HepG2 (cell line): ENCODE measurements around the gene PTPRE. TPM values are rescaled to one million over a fixed set of nuclear protein-coding genes. Genes with fewer than 3 reads are reported as not detected.

Experiments used
- ATAC-seq: fragments of 200-7000 bp; cut with Tn5 transposase; 3 replicates; pipeline ENCODE4 v1.9.1; 2020; ENCODE audit warnings: mild to moderate bottlenecking, moderate library complexity
- BruUV-seq: library from RNA; stranded (reverse); fragments of 400-500 nt; replicated peaks from 2 replicates; lab custom pipeline; 2021; lab: Mats Ljungman, UMichigan
- CTCF ChIA-PET: fragments of 300-600 bp; formaldehyde crosslinking; extraction: SDS; loops from one replicate; lab custom pipeline; 2021; ENCODE audit warnings: low total read pairs, inconsistent platforms, low intra/inter-chr PET ratio; lab: Yijun Ruan, JAX
- POLR2A ChIA-PET: fragments of 350-600 bp; sonication (Branson Sonifier 250); formaldehyde crosslinking; loops from one replicate; lab custom pipeline; 2020; ENCODE audit warnings: antibody characterized with exemption, inconsistent platforms; lab: Yijun Ruan, JAX
- DNase-seq: peaks from one replicate; pipeline ENCODE4 v3.0.0-alpha.2; 2015; ENCODE audit warnings: low spot score
- FAIRE-seq: peaks from 3 replicates; lab custom pipeline; 2011; peaks lifted over from hg19 to GRCh38; lab: Jason Lieb, UNC
- H2AFZ ChIP-seq: one replicate; pipeline ENCODE4 v1.6.1; 2011; ENCODE audit warnings: low read length, inconsistent platforms
- H3K27ac ChIP-seq: fragments of 300-600 bp; 3 replicates; pipeline ENCODE4 v1.8.0; 2011; ENCODE audit warnings: mixed run types, mild to moderate bottlenecking, mixed read lengths, low read length, inconsistent platforms; ENCODE audit not compliant: insufficient read depth; ENCODE audit errors: extremely low read length
- H3K27me3 ChIP-seq, 2 experiments: fragments of 200-600 bp in 1 of 2; 2 replicates in 1 of 2; 3 replicates in 1 of 2; pipeline versions ENCODE4 v1.6.0 to v1.8.0; 2011; ENCODE audit warnings: low read length in 2 of 2, mild to moderate bottlenecking in 2 of 2, moderate library complexity in 2 of 2, inconsistent platforms in 1 of 2; ENCODE audit not compliant: insufficient read depth in 2 of 2, control insufficient read depth in 1 of 2
- H3K36me3 ChIP-seq, 2 experiments: fragments of 200-600 bp in 1 of 2; replicated peaks in 1 of 2; 2 replicates in 1 of 2; 3 replicates in 1 of 2; pipeline versions ENCODE4 v1.5.1 to v1.8.0; 2011; ENCODE audit warnings: low read length in 2 of 2, inconsistent platforms in 1 of 2; ENCODE audit not compliant: insufficient read depth in 2 of 2, control insufficient read depth in 1 of 2
- H3K4me1 ChIP-seq: 2 replicates; pipeline ENCODE4 v1.5.1; 2012; ENCODE audit warnings: low read length, inconsistent platforms; ENCODE audit not compliant: insufficient read depth
- H3K4me2 ChIP-seq: 2 replicates; pipeline ENCODE4 v1.6.0; 2011; ENCODE audit warnings: low read depth, low read length, inconsistent platforms
- H3K4me3 ChIP-seq, 3 experiments: fragments of 200-600 bp in 1 of 3; sonication (generic), shearing (Covaris generic) in 1 of 3; replicated peaks in 1 of 3; 2 replicates each; pipeline ENCODE4 v1.5.1; 2011 to 2016; ENCODE audit warnings: low read length in 3 of 3, inconsistent platforms in 2 of 3, low read depth in 2 of 3, mild to moderate bottlenecking in 2 of 3, control low read depth in 1 of 3, mixed read lengths in 1 of 3; ENCODE audit not compliant: insufficient read depth in 1 of 3
- H3K79me2 ChIP-seq: one replicate; pipeline ENCODE4 v1.6.1; 2011; ENCODE audit warnings: low read length, inconsistent platforms; ENCODE audit not compliant: insufficient read depth
- H3K9ac ChIP-seq: 2 replicates; pipeline ENCODE4 v1.6.0; 2011; ENCODE audit warnings: mild to moderate bottlenecking, low read depth, low read length, inconsistent platforms; ENCODE audit not compliant: insufficient read depth
- H3K9me3 ChIP-seq: 2 replicates; pipeline ENCODE4 v1.5.1; 2012; ENCODE audit warnings: mild to moderate bottlenecking, low read length
- H4K20me1 ChIP-seq: 2 replicates; pipeline ENCODE4 v1.6.0; 2011; ENCODE audit warnings: inconsistent platforms, mild to moderate bottlenecking, low read length, moderate library complexity; ENCODE audit not compliant: insufficient read depth
- HHEX ChIP-seq: IDR thresholded peaks from 2 replicates; pipeline ENCODE4 v1.6.1; 2016; ENCODE audit warnings: control low read depth
- MYC ChIP-seq: sonication (generic); formaldehyde crosslinking; IDR thresholded peaks from 2 replicates; pipeline ENCODE4 v1.9.0; 2021; ENCODE audit warnings: missing genetic modification reagents, borderline replicate concordance
- PHF21A ChIP-seq: sonication (generic); formaldehyde crosslinking; IDR thresholded peaks from 2 replicates; pipeline ENCODE4 v1.5.0; 2020; ENCODE audit warnings: mild to moderate bottlenecking, missing genetic modification reagents
- SIX1 ChIP-seq: sonication (generic); formaldehyde crosslinking; IDR thresholded peaks from 2 replicates; pipeline ENCODE4 v1.4.0; 2020; ENCODE audit warnings: missing genetic modification reagents, borderline replicate concordance
- ZBTB7A ChIP-seq: sonication (generic); formaldehyde crosslinking; IDR thresholded peaks from 2 replicates; pipeline ENCODE4 v1.8.0; 2022; ENCODE audit warnings: mild to moderate bottlenecking, missing genetic modification reagents
- ZHX2 ChIP-seq, 2 experiments: sonication (generic) in 1 of 2; formaldehyde crosslinking in 1 of 2; IDR thresholded peaks; 2 replicates each; pipeline versions ENCODE4 v1.6.1 to v1.9.0; 2014 to 2022; ENCODE audit warnings: antibody characterized with exemption in 1 of 2, borderline replicate concordance in 1 of 2, inconsistent platforms in 1 of 2, low read depth in 1 of 2, missing genetic modification reagents in 1 of 2
- ZNF282 ChIP-seq: fragments of 450-650 bp; IDR thresholded peaks from 2 replicates; pipeline ENCODE4 v1.6.1; 2018; ENCODE audit not compliant: partially characterized antibody
- WGBS: methylation state at CpG from one replicate; pipeline ENCODE4 v1.1.6; 2017; ENCODE audit warnings: low lambda C conversion rate; 5-methylcytosine and 5-hydroxymethylcytosine counted together
- in situ Hi-C: cut with HindIII; loops from 2 replicates; pipeline ENCODE4 v1.10.0; 2017; ENCODE audit warnings: low pct_unique_long_range_greater_than_20kb; ENCODE audit not compliant: extremely low pct_ligation_motif_present
- intact Hi-C: fragments of 100-400 bp; cut with micrococcal nuclease; formaldehyde crosslinking; loops from one replicate; pipeline ENCODE4 v1.10.0; 2022; ENCODE audit not compliant: unreplicated experiment
- polyA plus RNA-seq, 8 experiments: library from polyadenylated mRNA; depleted of rRNA in 3 of 8; stranded (reverse) in 7 of 8; unstranded in 1 of 8; fragments of >200 nt; fragmentation: Illumina TruSeq in 4 of 8; extraction: Trizol in 4 of 8; gene quantifications; 2 replicates each; pipeline versions ENCODE4 v1.2.1 to v1.2.3, GENCODE V29; 2011 to 2016; ENCODE audit warnings: low read depth in 4 of 8, missing spikeins in 1 of 8, mixed read lengths in 1 of 8; ENCODE audit not compliant: insufficient read depth in 1 of 8
- total RNA-seq, 5 experiments: library from RNA; depleted of rRNA; stranded (reverse); fragments of >200 nt; fragmentation: Illumina TruSeq; extraction: Trizol; gene quantifications; 2 replicates each; pipeline ENCODE4 v1.2.3, GENCODE V29; 2016; ENCODE audit warnings: low read depth in 1 of 5
- TF ChIP-seq, protein P1 (sequence below): sonication (generic); formaldehyde crosslinking; IDR thresholded peaks from 2 replicates; pipeline ENCODE4 v1.5.0; 2020; ENCODE audit warnings: missing genetic modification reagents, mild to moderate bottlenecking, borderline replicate concordance
- TF ChIP-seq, protein P2 (sequence below): IDR thresholded peaks from 2 replicates; pipeline ENCODE4 v1.6.1; 2018; ENCODE audit warnings: missing genetic modification reagents

Gene PTPRE
- total and polyA plus RNA-seq, 2 of the 13 experiments (the other 11 are each of a cell fraction or from before 2014, with no cell fraction given) = 0.01 to 0.02 TPM

DNA sequence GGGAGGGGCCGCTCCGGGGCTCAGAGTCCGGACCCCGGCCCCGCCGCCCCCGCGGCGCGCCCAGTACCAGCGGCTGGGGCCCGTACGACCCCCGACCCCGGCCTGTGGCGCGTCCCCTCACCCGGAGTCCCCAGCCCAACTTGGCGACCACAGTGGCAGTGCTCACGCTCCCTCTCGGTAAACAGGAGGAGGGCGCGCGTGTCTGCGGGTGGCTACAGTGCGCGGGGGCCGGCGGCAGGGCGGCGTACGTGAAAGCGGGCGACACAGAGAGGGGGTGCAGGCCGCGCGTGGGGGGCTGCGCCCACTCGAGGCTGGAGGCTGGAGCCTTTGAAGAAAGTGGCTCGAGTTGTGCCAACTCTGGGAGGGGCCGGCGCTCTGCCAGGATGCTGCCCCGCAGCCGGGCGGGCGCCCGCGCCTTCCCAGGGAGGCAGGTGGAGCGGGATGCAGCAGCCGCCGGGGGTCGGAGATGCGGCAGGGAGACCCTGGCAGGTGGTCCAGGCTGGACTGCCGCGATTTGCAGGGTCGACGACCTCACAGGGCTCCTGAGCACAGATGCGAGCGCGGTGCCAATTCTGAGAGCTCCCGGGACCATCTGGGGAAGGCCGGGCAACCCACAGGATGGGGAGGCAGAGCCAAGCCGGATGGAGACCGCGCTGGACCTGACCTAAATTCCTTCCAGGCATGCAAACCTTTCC is 655 bp downstream of the PTPRE start:
- no peaks in the 10 kb centered on the region for H3K9me3 ChIP-seq
- no peaks in the 10 kb centered on the region for H4K20me1 ChIP-seq
- in situ Hi-C loops = loop anchor here (5.0 kb wide), 1 partner anchor 160 kb away; no protein-coding TSS in a partner anchor
- peaks cover 1 to 53% of the 10 kb centered on the region in 2 experiments; a peak in 3 of 5 replicates for H3K27me3 ChIP-seq
- no peak for TF ChIP-seq SIX1 (CRISPR knock-in tag)
- no peak for TF ChIP-seq ZHX2 (IDR thresholded peaks at IDR 0.05; ENCODE audit: low read depth)
- TF ChIP-seq ZHX2 (CRISPR knock-in tag; IDR thresholded peaks at IDR 0.05; ENCODE audit: borderline replicate concordance) = no peak
- TF ChIP-seq MYC (CRISPR knock-in tag) = no peak
- TF ChIP-seq, protein P1, sequence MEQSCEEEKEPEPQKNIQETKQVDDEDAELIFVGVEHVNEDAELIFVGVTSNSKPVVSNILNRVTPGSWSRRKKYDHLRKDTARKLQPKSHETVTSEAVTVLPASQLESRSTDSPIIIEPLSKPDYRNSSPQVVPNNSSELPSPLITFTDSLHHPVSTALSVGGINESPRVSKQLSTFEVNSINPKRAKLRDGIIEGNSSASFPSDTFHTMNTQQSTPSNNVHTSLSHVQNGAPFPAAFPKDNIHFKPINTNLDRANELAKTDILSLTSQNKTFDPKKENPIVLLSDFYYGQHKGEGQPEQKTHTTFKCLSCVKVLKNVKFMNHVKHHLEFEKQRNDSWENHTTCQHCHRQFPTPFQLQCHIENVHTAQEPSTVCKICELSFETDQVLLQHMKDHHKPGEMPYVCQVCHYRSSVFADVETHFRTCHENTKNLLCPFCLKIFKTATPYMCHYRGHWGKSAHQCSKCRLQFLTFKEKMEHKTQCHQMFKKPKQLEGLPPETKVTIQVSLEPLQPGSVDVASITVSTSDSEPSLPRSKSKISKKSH (CRISPR knock-in tag) = no peak
- no peak for TF ChIP-seq PHF21A (CRISPR knock-in tag)
- TF ChIP-seq HHEX = no peak
- no peak for TF ChIP-seq ZNF282
- TF ChIP-seq, protein P2, sequence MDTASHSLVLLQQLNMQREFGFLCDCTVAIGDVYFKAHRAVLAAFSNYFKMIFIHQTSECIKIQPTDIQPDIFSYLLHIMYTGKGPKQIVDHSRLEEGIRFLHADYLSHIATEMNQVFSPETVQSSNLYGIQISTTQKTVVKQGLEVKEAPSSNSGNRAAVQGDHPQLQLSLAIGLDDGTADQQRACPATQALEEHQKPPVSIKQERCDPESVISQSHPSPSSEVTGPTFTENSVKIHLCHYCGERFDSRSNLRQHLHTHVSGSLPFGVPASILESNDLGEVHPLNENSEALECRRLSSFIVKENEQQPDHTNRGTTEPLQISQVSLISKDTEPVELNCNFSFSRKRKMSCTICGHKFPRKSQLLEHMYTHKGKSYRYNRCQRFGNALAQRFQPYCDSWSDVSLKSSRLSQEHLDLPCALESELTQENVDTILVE = no peak
- TF ChIP-seq ZBTB7A (CRISPR knock-in tag) = no peak
- TF ChIP-seq, all 625 proteins: peak for 0
- FAIRE-seq = no peak
- BruUV-seq = no TSS peak
- DNase-seq = no peak
- Histone ChIP-seq H3K79me2 (no peaks in the 10 kb centered on the region), H3K4me1 (no peaks in the 10 kb centered on the region), H3K4me3 (peak overlapping the region; percentile 40 to 63 (median 42); a peak in 4 of 6 replicates), H3K9ac (no peak overlapping the region), H3K36me3 (no peaks in the 10 kb centered on the region), H3K27ac (no peak overlapping the region), H3K4me2 (peak overlapping the region; percentile 70), H2AFZ (no peak overlapping the region)
- ChIA-PET POLR2A (no interaction called here), CTCF (interaction anchor here (2.0 kb wide), 2 partner anchors 104 to 162 kb away, joined by 7 to 14 read pairs; no protein-coding TSS in a partner anchor)
- intact Hi-C loops = no loop called here
- peak; percentile 7; the same call in 2 of the 3 replicates for ATAC-seq
- WGBS = 93% methylated on average over 3 of the region's 65 CpGs
